Upper lobe of left lung (tissue), 6 donors: ENCODE data around the gene TENM4. TPM values are rescaled to one million over a fixed set of nuclear protein-coding genes. Genes with fewer than 3 reads are reported as not detected.

ENCODE experiments used
- ATAC-seq, 2 donors: fragments of 200-7000 bp; cut with Tn5 transposase; one replicate each; pipeline ENCODE4 v1.9.1; 2022; ENCODE audit warnings: mild to moderate bottlenecking in 2 of 2, moderate library complexity in 2 of 2; ENCODE audit not compliant: low FRiP score in 2 of 2
- DNase-seq, 2 donors: peaks; one replicate each; pipeline ENCODE4 v3.0.0-alpha.2; 2019 to 2020
- H3K27ac ChIP-seq, 4 donors: fragments of 200-600 bp; sonication (generic); one replicate each; pipeline ENCODE4 v1.5.1; 2016 to 2019
- H3K27me3 ChIP-seq, 4 donors: fragments of 200-600 bp; sonication (generic); one replicate each; pipeline ENCODE4 v1.5.1; 2017 to 2019
- H3K36me3 ChIP-seq, 4 donors: fragments of 200-600 bp; sonication (generic); one replicate each; pipeline ENCODE4 v1.5.1; 2016 to 2019
- H3K4me1 ChIP-seq, 4 donors: fragments of 200-600 bp; sonication (generic); one replicate each; pipeline ENCODE4 v1.5.1; 2018 to 2019
- H3K4me3 ChIP-seq, 4 donors: fragments of 200-600 bp; sonication (generic); one replicate each; pipeline ENCODE4 v1.5.1; 2017 to 2019; ENCODE audit warnings: mild to moderate bottlenecking in 2 of 4, moderate library complexity in 1 of 4
- H3K9me3 ChIP-seq, 4 donors: fragments of 200-600 bp; sonication (generic); one replicate each; pipeline ENCODE4 v1.5.1; 2018 to 2019
- EP300 ChIP-seq, 4 donors: sonication (generic); formaldehyde crosslinking; IDR thresholded peaks; one replicate each; pipeline ENCODE4 v1.5.1; 2017; ENCODE audit warnings: antibody characterized with exemption in 4 of 4, control low read depth in 2 of 4
- POLR2A ChIP-seq, 4 donors: fragments of 450-650 bp; IDR thresholded peaks; one replicate each; pipeline ENCODE4 v1.5.1; 2016 to 2017; ENCODE audit warnings: antibody characterized with exemption in 4 of 4, mild to moderate bottlenecking in 2 of 4
- POLR2AphosphoS5 ChIP-seq, 2 donors: sonication (generic); formaldehyde crosslinking; IDR thresholded peaks; one replicate each; pipeline ENCODE4 v1.5.1; 2017; ENCODE audit warnings: antibody characterized with exemption in 2 of 2
- WGBS, 2 donors: methylation state at CpG; one replicate each; pipeline ENCODE4 v1.1.5; 2017 to 2018; 5-methylcytosine and 5-hydroxymethylcytosine counted together
- total RNA-seq, 6 donors: library from RNA; depleted of rRNA in 4 of 6; stranded (reverse); fragments of >200 nt in 4 of 6; gene quantifications; one replicate each; pipeline versions ENCODE4 v1.1.0 to v1.2.1, GENCODE V29; 2016 to 2021
- TF ChIP-seq, protein P1 (sequence below), 6 experiments: fragments of 450-650 bp in 4 of 6; fragments of 200-600 bp in 2 of 6; sonication (generic) in 2 of 6; IDR thresholded peaks; one replicate each; pipeline ENCODE4 v1.5.1; 2016 to 2019; ENCODE audit warnings: antibody characterized with exemption in 6 of 6
- donor health status: DM: no; HTN: no; CAD: no; lungs with moderate emphysema.
- donor health status: DM: no; HTN: yes; CAD: no; lungs with severe emphysema.

The TENM4 gene
- total RNA-seq, 6 donors from 2014 or later, result 0.11 to 20.0 (median 3.7) TPM

- H3K36me3 ChIP-seq, result no peaks in the 10 kb centered on the region
- ATAC-seq, result no peak
- H3K4me1 ChIP-seq, result peaks cover 3 to 5% (median 4%) of the 10 kb centered on the region in 4 donors
- H3K4me3 ChIP-seq, result no peak overlapping the region
- H3K9me3 ChIP-seq, result no peaks in the 10 kb centered on the region
- TF ChIP-seq EP300 (IDR thresholded peaks at IDR 0.05), result no peak
- TF ChIP-seq, protein P1, sequence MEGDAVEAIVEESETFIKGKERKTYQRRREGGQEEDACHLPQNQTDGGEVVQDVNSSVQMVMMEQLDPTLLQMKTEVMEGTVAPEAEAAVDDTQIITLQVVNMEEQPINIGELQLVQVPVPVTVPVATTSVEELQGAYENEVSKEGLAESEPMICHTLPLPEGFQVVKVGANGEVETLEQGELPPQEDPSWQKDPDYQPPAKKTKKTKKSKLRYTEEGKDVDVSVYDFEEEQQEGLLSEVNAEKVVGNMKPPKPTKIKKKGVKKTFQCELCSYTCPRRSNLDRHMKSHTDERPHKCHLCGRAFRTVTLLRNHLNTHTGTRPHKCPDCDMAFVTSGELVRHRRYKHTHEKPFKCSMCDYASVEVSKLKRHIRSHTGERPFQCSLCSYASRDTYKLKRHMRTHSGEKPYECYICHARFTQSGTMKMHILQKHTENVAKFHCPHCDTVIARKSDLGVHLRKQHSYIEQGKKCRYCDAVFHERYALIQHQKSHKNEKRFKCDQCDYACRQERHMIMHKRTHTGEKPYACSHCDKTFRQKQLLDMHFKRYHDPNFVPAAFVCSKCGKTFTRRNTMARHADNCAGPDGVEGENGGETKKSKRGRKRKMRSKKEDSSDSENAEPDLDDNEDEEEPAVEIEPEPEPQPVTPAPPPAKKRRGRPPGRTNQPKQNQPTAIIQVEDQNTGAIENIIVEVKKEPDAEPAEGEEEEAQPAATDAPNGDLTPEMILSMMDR (IDR thresholded peaks at IDR 0.05), result no peak
- no peak for TF ChIP-seq POLR2A (IDR thresholded peaks at IDR 0.05)
- TF ChIP-seq POLR2AphosphoS5 (IDR thresholded peaks at IDR 0.05), result no peak
- WGBS, 2 donors, result 59 to 61% methylated on average over 2 of the region's 2 CpGs
- peaks cover 0 to 8% (median 2%) of the 10 kb centered on the region in 4 donors for H3K27me3 ChIP-seq
- no peak overlapping the region for H3K27ac ChIP-seq
- DNase-seq, result no peak
Measured at GRCh38 chr11:79432138-79432537, 8.7 kb downstream of the TENM4 start.

DNA sequence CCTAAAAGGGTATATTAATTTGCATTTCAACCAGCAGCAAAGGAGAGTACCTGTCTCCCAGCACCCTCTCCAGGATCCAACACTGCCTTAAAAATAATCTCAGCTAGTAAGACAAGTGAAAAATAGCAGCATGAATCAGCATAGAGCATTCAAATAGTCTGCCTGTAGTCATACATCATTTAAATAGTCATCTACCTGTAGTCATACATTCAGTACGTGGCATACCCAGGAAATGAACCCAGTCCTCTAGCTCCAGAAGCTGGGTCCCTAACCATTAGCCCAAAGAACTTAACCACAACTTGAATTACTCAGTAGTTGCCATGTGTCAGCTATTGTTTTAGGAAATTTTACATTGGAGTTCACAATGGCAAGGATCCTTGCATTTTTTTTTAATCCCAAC is 9.3 kb downstream of the TENM4 start:
- ATAC-seq, result no peak
- no peak for TF ChIP-seq EP300 (IDR thresholded peaks at IDR 0.05)
- TF ChIP-seq, protein P1 (IDR thresholded peaks at IDR 0.05), result no peak
- no peak for TF ChIP-seq POLR2A (IDR thresholded peaks at IDR 0.05)
- TF ChIP-seq POLR2AphosphoS5 (IDR thresholded peaks at IDR 0.05), result no peak
- H3K27ac ChIP-seq, result no peak overlapping the region
- no peak overlapping the region for H3K4me3 ChIP-seq
- H3K27me3 ChIP-seq, result peaks cover 0 to 2% (median 0%) of the 10 kb centered on the region in 4 donors
- H3K4me1 ChIP-seq, result no peaks in the 10 kb centered on the region
- H3K36me3 ChIP-seq, result no peaks in the 10 kb centered on the region
- 54 to 68% methylated on average over 1 of the region's 1 CpG for WGBS, 2 donors
- H3K9me3 ChIP-seq, result no peaks in the 10 kb centered on the region
- DNase-seq, result no peak

DNA sequence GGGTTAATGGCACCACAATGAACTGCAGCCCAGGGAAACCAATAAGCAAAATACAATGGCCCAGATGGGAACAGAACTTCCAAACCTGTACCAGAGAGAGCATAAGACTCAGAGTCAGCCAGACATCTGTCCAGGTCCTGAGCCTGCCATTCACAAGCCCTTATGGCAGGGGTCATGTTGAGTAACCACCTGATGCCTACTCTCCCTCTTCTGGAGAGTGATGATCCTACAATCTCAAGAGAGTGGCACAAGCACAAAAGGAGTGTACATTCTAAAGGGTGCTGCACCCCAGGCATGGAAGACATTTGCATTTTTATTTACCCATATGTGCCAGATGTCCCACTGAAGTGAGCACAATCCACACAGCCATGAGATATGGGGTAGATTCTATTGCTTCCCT is 10.6 kb downstream of the TENM4 start:
- Histone ChIP-seq H3K27me3 (no peaks in the 10 kb centered on the region), H3K4me1 (no peaks in the 10 kb centered on the region), H3K4me3 (no peak overlapping the region), H3K9me3 (no peaks in the 10 kb centered on the region), H3K27ac (no peak overlapping the region), H3K36me3 (no peaks in the 10 kb centered on the region)
- TF ChIP-seq POLR2AphosphoS5 (IDR thresholded peaks at IDR 0.05) (no peak), EP300 (IDR thresholded peaks at IDR 0.05) (no peak), POLR2A (IDR thresholded peaks at IDR 0.05) (no peak)
- TF ChIP-seq, protein P1 (IDR thresholded peaks at IDR 0.05), result no peak
- no peak for ATAC-seq
- no peak for DNase-seq

- TF ChIP-seq EP300 (IDR thresholded peaks at IDR 0.05), result no peak
- TF ChIP-seq POLR2A (IDR thresholded peaks at IDR 0.05), result no peak
- H3K36me3 ChIP-seq, result no peaks in the 10 kb centered on the region
- no peaks in the 10 kb centered on the region for H3K9me3 ChIP-seq
- ATAC-seq (no peak), DNase-seq (no peak)
- no peaks in the 10 kb centered on the region for H3K4me1 ChIP-seq
- no peak overlapping the region for H3K4me3 ChIP-seq
- WGBS, 2 donors, result 7 to 27% methylated on average over 1 of the region's 1 CpG
- H3K27me3 ChIP-seq, result no peaks in the 10 kb centered on the region
- no peak overlapping the region for H3K27ac ChIP-seq
Measured at GRCh38 chr11:79428406-79428805, 12.4 kb downstream of the TENM4 start.

DNA sequence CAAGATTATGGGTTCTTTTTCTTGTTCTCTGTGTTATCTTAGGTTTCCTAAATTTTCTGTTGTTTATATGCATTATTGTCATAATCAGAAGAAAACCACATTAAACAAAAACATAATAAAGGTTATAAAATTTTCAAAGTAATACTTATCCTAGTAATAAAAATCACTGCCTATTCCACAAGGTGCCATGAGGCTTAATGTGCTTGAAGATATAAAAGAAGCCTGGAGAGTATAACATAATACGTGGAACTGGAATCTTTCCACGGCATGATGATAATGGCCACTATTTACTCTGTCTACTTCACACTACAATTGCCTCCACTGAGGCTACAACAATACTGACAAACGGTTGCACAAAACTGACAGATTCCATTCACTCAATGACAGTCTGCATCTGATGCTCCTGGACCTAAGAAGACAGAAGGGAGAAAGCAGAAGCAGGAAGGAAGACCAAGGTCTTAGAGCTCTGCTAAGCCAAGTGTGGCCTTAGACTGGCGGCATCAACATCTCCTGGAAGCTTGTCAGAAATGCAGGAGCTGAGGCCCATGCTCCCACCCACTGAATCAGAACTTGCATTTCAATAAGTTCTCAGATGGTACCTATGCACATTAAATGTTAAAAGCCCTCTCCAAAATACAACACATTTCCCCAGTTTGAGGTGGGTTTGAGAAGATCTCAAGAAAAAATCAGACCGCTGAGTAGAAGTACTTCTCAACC is 13.1 kb downstream of the TENM4 start:
- Histone ChIP-seq H3K27me3 (no peaks in the 10 kb centered on the region), H3K4me1 (no peaks in the 10 kb centered on the region), H3K27ac (no peak overlapping the region), H3K4me3 (no peak overlapping the region), H3K36me3 (no peaks in the 10 kb centered on the region), H3K9me3 (no peaks in the 10 kb centered on the region)
- no peak for ATAC-seq
- WGBS, 2 donors, result 87 to 89% methylated on average over 5 of the region's 5 CpGs
- TF ChIP-seq POLR2A (IDR thresholded peaks at IDR 0.05) (no peak), EP300 (IDR thresholded peaks at IDR 0.05) (no peak), POLR2AphosphoS5 (IDR thresholded peaks at IDR 0.05) (no peak)
- TF ChIP-seq, protein P1 (IDR thresholded peaks at IDR 0.05), result no peak
- no peak for DNase-seq
